GM12865 (cell line): ENCODE results near the gene FAM3D.
A peak's percentile ranks its signal among the peaks of the same experiment; 100 is the strongest.

Source experiments
- DNase-seq: peaks from one replicate; pipeline ENCODE4 v3.0.0; 2010; ENCODE audit warnings: low read depth
- H3K4me3 ChIP-seq: 2 replicates; pipeline ENCODE4 v1.5.1; 2011; ENCODE audit warnings: mild to moderate bottlenecking, low read depth, low read length, control low read depth
- CTCF ChIP-seq: IDR thresholded peaks from 2 replicates; pipeline ENCODE4 v1.5.1; 2011; ENCODE audit warnings: low read length, control low read depth, low read depth, inconsistent platforms; ENCODE audit not compliant: insufficient read depth; ENCODE audit errors: missing control alignments

The FAM3D gene

DNA sequence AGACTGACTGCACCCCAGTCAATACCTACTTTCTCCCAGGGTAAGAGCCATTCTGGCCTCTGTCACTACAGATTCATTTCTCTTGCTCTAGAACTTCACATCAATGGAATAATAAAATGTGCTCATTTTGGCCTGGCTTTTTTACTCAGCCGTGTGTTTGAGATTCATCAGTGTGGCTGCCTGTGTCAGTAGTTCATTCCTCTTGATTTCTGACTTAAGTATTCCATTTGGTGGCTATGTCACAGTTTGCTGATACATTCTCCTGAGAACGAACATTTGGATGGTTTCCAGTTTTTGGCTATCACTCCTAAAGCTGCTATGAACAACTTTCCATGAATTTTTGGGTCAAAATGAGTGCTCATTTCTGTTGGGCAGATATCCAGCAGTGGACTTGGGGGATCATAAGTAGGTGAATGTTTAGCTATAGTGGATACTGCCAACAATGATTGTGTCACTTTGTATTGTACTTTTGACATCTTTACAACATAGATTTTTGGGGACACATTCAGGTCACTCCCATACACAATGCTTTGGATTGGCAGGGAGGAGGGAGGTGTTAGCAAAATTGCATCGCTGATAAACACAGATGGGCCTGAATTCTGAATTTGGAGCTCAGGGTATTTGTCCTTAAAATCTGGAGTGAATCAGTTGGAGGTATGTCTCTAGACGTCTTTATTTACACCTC lies 69.6 kb downstream of the FAM3D start:
- DNase-seq, result no peak
- TF ChIP-seq CTCF, result no peak
- H3K4me3 ChIP-seq, result no peak overlapping the region

GRCh38 chr3:58594117-58594516 lies 72.5 kb downstream of the FAM3D start:
- no peak for DNase-seq
- TF ChIP-seq CTCF, result no peak
- H3K4me3 ChIP-seq, result no peak overlapping the region

- no peak for DNase-seq
- no peak overlapping the region for H3K4me3 ChIP-seq
- no peak for TF ChIP-seq CTCF
These were observed 74.8 kb downstream of the FAM3D start for GRCh38 chr3:58591517-58592510.

- TF ChIP-seq CTCF, result no peak
- peak; percentile 5 for DNase-seq
- H3K4me3 ChIP-seq, result no peak overlapping the region
These were observed 78.5 kb downstream of the FAM3D start for GRCh38 chr3:58588030-58588614.

DNA sequence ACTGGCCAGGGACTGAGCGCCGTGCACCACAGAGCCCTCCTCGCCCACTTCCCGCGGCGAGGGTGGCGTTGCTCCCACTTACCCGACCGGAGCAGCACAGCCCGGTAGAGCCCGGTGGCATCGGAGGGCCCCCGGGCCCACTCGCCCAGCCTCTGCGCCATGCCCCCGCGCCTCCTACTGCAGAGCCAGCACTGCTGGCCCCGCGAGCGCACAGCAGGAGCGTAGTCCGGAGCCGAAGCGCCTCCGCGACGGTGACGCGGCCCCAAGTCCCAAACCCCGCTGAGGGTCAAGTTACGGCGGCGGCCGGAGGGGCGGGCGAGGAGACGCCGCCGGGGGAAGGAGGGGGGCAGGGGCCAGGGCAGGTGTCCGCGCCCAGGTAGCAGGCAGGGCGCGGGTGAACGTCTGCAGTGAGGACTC lies 79.8 kb downstream of the FAM3D start:
- TF ChIP-seq CTCF, result no peak
- H3K4me3 ChIP-seq, result no peak overlapping the region
- no peak for DNase-seq

DNA sequence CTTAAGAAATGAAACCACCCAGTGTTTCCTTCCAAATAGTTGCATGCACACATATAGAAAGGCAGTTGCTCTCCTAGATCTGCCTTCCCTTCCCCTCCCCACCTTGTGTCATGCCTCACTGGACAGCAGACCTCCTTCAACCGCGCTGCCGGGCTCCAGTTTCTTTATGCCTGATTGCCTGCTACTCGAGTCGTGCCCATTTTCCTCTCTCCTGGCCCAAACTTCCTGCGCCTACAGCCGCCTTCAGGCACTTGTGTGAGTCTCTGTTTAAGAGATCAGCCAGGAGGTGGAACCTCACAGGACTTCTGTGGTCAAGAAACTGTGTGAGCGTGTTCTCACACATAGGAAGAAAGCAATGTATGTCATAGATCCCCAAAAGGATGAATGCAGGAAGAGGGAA lies 80.6 kb downstream of the FAM3D start:
- no peak for TF ChIP-seq CTCF
- no peak overlapping the region for H3K4me3 ChIP-seq
- peak; percentile 25 for DNase-seq
